Measurements from ENCODE around the gene BRI3. TPM values are rescaled to one million over a fixed set of nuclear protein-coding genes. Genes with fewer than 3 reads are reported as not detected.

BRI3 gene
- total RNA-seq, 4 donors from 2014 or later, result 11.2 to 36.2 (median 23.3) TPM

- 91 to 92% methylated on average over 10 of the region's 10 CpGs for WGBS, 2 donors
Measured at GRCh38 chr7:98234429-98235147, 46.9 kb upstream of the BRI3 start.

DNA sequence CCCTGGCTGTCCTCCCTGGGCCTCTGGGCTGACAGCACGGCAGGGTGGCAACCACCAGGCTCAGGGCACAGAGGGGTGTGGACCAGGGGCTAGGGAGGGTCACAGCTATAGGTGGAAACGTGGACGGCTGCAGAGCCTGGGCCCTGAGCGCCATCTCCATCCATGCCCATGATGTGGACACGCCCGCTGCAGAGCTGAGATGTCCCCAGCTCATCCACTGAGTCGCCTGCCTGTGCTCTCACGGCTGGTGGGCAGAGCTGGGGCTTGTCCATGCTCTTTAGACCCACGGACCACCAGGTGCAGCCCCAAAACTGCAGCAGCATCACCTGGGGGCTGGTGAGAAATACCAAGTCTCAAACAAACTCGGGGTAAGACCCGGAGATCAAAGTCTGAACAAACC, 45.6 kb upstream of the BRI3 start:
- intact Hi-C loops (cut with DNase I), result no loop called here
- no peak for DNase-seq
- peaks cover 10 to 92% (median 11%) of the 10 kb centered on the region in 3 donors for H3K36me3 ChIP-seq
- TF ChIP-seq POLR2A (IDR thresholded peaks at IDR 0.05), result no peak
- TF ChIP-seq, protein P1, sequence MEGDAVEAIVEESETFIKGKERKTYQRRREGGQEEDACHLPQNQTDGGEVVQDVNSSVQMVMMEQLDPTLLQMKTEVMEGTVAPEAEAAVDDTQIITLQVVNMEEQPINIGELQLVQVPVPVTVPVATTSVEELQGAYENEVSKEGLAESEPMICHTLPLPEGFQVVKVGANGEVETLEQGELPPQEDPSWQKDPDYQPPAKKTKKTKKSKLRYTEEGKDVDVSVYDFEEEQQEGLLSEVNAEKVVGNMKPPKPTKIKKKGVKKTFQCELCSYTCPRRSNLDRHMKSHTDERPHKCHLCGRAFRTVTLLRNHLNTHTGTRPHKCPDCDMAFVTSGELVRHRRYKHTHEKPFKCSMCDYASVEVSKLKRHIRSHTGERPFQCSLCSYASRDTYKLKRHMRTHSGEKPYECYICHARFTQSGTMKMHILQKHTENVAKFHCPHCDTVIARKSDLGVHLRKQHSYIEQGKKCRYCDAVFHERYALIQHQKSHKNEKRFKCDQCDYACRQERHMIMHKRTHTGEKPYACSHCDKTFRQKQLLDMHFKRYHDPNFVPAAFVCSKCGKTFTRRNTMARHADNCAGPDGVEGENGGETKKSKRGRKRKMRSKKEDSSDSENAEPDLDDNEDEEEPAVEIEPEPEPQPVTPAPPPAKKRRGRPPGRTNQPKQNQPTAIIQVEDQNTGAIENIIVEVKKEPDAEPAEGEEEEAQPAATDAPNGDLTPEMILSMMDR (IDR thresholded peaks at IDR 0.05), result no peak
- no peaks in the 10 kb centered on the region for H3K9me3 ChIP-seq
- H3K4me3 ChIP-seq, result no peak overlapping the region
- no peaks in the 10 kb centered on the region for H3K27me3 ChIP-seq
- WGBS, 2 donors, result 92 to 96% methylated on average over 5 to 9 of the region's 11 CpGs
- no peak overlapping the region for H3K27ac ChIP-seq
- H3K4me1 ChIP-seq, result no peaks in the 10 kb centered on the region

More at GRCh38 chr7:98234429-98235147, 46.9 kb upstream of the BRI3 start:
- TF ChIP-seq POLR2A (IDR thresholded peaks at IDR 0.05), result no peak
- TF ChIP-seq, protein P1 (IDR thresholded peaks at IDR 0.05), result no peak
- Histone ChIP-seq H3K4me3 (no peak overlapping the region), H3K9me3 (no peaks in the 10 kb centered on the region), H3K27ac (no peak overlapping the region), H3K36me3 (peaks cover 10 to 91% (median 11%) of the 10 kb centered on the region in 3 donors), H3K27me3 (no peaks in the 10 kb centered on the region), H3K4me1 (no peaks in the 10 kb centered on the region)
- no peak for DNase-seq
- intact Hi-C loops (cut with DNase I), result no loop called here

DNA sequence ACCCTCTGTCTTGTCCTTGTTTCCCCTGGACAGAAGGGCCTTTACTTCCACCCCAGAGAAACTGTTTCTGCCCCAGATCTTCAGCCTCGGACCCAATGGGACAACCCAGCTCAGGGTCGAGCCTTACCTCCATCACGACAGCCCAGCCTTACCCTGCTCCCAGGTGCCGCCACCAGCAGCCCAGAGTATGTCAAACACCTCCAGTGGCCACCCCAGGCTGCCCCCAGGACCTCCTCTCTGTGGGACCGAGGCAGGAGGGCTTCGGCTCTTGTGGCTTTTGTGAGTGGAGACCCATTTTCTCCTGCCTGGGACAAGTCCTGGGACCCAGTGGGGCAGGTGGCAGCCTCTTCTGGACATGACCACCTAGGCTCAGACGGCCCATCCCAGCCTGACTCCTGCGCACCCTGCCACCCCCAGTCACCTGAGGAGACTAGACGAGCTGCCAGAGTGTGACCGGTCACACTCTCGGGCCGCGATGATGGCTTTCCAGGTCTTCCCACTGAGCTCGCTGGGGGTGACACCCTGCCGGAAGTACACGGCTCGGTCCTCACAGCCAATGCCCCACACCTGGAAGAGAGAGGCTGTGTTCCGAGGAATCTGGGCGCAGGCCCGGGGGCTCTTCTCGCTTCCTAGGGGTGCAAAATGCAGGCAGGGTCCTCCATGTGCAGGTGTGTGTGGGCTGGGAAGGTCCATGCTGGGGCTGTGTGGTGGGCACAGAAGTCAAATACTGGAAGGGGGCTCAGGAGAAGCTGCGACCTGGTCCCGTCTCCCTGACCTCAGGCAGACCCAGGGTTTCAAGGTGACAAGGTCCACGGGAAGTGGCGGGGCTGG, 44.9 kb upstream of the BRI3 start:
- H3K4me3 ChIP-seq, result no peak overlapping the region
- H3K27ac ChIP-seq, result no peak overlapping the region
- no peaks in the 10 kb centered on the region for H3K4me1 ChIP-seq
- no peaks in the 10 kb centered on the region for H3K9me3 ChIP-seq
- TF ChIP-seq POLR2A (IDR thresholded peaks at IDR 0.05), result no peak
- H3K27me3 ChIP-seq, result no peaks in the 10 kb centered on the region
- no peak for DNase-seq
- H3K36me3 ChIP-seq, result peaks cover 10 to 94% (median 11%) of the 10 kb centered on the region in 3 donors
- WGBS, 2 donors, result 94 to 100% methylated on average over 5 to 6 of the region's 25 CpGs
- intact Hi-C loops (cut with DNase I), result no loop called here

DNA sequence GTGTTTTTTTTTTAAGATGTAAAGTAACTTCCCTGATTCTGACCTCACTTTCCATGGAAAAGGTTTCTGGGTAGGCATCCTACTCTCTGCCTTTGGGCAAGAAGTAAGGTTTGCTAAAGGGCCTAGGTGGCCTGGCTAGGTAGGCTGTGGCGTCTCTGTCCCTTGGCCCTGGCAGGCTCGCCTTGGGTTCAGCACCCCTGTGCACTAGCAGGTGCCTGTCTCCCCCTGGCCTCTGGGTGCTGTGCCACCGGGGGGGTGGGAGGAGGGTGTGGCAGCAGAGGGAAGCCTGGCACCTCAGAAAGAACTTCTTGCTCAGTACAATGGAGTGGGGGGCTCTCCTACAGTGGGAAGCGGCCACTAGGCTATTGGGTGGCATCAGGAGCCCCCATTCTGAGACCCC, 43.4 kb upstream of the BRI3 start:
- 100% methylated on average over 1 of the region's 4 CpGs; no CpG with 5 or more reads in 1 of the 2 donors for WGBS, 2 donors
- H3K9me3 ChIP-seq, result no peaks in the 10 kb centered on the region
- TF ChIP-seq POLR2A (IDR thresholded peaks at IDR 0.05), result no peak
- TF ChIP-seq, protein P1 (IDR thresholded peaks at IDR 0.05), result no peak
- H3K4me1 ChIP-seq, result no peaks in the 10 kb centered on the region
- H3K4me3 ChIP-seq, result no peak overlapping the region
- DNase-seq, result no peak
- no peak overlapping the region for H3K27ac ChIP-seq
- H3K36me3 ChIP-seq, result peaks cover 10 to 88% (median 17%) of the 10 kb centered on the region in 3 donors
- intact Hi-C loops (cut with DNase I), result no loop called here
- H3K27me3 ChIP-seq, result no peaks in the 10 kb centered on the region

GRCh38 chr7:98238976-98239375, 42.5 kb upstream of the BRI3 start:
- no peak for DNase-seq
- intact Hi-C loops (cut with DNase I), result no loop called here
- Histone ChIP-seq H3K4me3 (no peak overlapping the region), H3K27me3 (no peaks in the 10 kb centered on the region), H3K4me1 (no peaks in the 10 kb centered on the region), H3K9me3 (no peaks in the 10 kb centered on the region), H3K36me3 (peaks cover 10 to 88% (median 17%) of the 10 kb centered on the region in 3 donors), H3K27ac (no peak overlapping the region)
- TF ChIP-seq, protein P1 (IDR thresholded peaks at IDR 0.05), result no peak
- no peak for TF ChIP-seq POLR2A (IDR thresholded peaks at IDR 0.05)
- WGBS, 2 donors, result 89 to 97% methylated on average over 5 to 8 of the region's 9 CpGs
